ENCODE results near the gene AGAP2.

DNA sequence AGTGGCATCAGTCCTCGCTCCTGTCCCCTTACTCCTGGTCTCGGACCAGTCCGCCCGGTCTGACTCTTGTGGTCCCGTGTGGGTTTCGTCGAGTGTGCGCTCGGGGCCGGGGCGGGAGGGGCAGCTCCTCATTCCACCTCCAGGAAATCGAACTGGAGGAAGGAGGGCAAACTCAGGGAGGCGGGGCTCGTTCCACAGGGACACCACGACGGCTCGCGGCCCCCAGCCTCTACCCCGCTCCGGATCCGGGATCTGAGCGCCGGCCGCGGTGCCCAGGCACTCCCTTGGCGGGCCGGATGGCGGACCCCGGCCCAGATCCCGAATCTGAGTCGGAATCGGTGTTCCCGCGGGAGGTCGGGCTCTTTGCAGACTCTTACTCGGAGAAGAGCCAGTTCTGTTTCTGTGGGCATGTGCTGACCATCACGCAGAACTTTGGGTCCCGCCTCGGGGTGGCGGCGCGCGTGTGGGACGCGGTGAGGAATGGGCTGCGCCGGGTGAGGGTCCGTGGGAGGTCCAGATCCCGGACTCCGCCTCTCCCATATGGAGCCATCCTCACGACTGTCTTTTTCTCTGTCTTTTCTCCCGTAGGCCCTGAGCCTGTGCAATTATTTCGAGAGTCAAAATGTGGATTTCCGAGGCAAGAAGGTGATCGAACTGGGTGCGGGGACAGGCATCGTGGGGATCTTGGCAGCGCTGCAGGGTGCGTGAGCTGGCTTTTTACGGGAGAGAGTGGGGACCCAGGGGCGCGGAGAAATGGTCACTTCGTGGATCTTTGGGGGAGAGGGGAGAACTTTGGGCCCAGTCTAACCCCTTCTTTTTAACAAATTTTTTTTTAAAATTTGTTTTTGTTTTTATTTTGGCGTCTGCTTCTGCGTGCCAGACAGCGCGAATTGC, 34.1 kb upstream of the AGAP2 start, which contains the start of gene EEF1AKMT3:
- TF ChIP-seq, protein P1, sequence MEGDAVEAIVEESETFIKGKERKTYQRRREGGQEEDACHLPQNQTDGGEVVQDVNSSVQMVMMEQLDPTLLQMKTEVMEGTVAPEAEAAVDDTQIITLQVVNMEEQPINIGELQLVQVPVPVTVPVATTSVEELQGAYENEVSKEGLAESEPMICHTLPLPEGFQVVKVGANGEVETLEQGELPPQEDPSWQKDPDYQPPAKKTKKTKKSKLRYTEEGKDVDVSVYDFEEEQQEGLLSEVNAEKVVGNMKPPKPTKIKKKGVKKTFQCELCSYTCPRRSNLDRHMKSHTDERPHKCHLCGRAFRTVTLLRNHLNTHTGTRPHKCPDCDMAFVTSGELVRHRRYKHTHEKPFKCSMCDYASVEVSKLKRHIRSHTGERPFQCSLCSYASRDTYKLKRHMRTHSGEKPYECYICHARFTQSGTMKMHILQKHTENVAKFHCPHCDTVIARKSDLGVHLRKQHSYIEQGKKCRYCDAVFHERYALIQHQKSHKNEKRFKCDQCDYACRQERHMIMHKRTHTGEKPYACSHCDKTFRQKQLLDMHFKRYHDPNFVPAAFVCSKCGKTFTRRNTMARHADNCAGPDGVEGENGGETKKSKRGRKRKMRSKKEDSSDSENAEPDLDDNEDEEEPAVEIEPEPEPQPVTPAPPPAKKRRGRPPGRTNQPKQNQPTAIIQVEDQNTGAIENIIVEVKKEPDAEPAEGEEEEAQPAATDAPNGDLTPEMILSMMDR (IDR thresholded peaks at IDR 0.05): no peak
- TF ChIP-seq EZH2 (IDR thresholded peaks at IDR 0.05; ENCODE audit: borderline replicate concordance, insufficient read depth, low read depth, low read length, poor library complexity, severe bottlenecking): no peak
